WTC11 (cell line): Measurements from ENCODE around the gene MMP28. TPM values are rescaled to one million over a fixed set of nuclear protein-coding genes. Genes with fewer than 3 reads are reported as not detected.
"Not testable (repeated sequence)": the region's sequence is repeated elsewhere in the genome, so short reads cannot be mapped to it uniquely, and the experiment has no call there.

Source experiments
- ATAC-seq: fragments of 200-7000 bp; cut with Tn5 transposase; 2 replicates; pipeline ENCODE4 v1.10.0; 2021; ENCODE audit warnings: mild to moderate bottlenecking, moderate library complexity
- CTCF ChIA-PET: fragments of 300-600 bp; sonication (Branson Sonifier 250); formaldehyde crosslinking; loops from one replicate; lab custom pipeline; 2021; ENCODE audit warnings: antibody characterized with exemption; lab: Charles Lee
- POLR2A ChIA-PET: fragments of 350-600 bp; sonication (Branson Sonifier 250); formaldehyde crosslinking; loops from one replicate; lab custom pipeline; 2021; ENCODE audit warnings: antibody characterized with exemption; lab: Charles Lee
- DNase-seq: peaks from one replicate; pipeline ENCODE4 v3.0.0; 2021; ENCODE audit warnings: low spot score
- H3K27ac Mint-ChIP-seq: 2 replicates; pipeline ENCODE4 v1.8.0; 2021; ENCODE audit warnings: mixed read lengths
- H3K27me3 Mint-ChIP-seq: 2 replicates; pipeline ENCODE4 v1.8.0; 2021; ENCODE audit warnings: low read depth, mild to moderate bottlenecking, moderate library complexity, mixed read lengths
- H3K36me3 Mint-ChIP-seq: 2 replicates; pipeline ENCODE4 v1.8.0; 2021; ENCODE audit warnings: mixed read lengths
- H3K4me1 Mint-ChIP-seq: 2 replicates; pipeline ENCODE4 v1.8.0; 2022; ENCODE audit warnings: mixed read lengths
- H3K4me3 Mint-ChIP-seq: 2 replicates; pipeline ENCODE4 v1.8.0; 2021; ENCODE audit warnings: mild to moderate bottlenecking, moderate library complexity, mixed read lengths
- H3K9me3 Mint-ChIP-seq: 2 replicates; pipeline ENCODE4 v1.8.0; 2021; ENCODE audit warnings: mixed read lengths
- AFF4 ChIP-seq: sonication (generic); formaldehyde crosslinking; IDR thresholded peaks from 2 replicates; pipeline ENCODE4 v1.8.1; 2023; ENCODE audit warnings: mild to moderate bottlenecking, missing genetic modification reagents, borderline replicate concordance
- CBFB ChIP-seq: sonication (generic); formaldehyde crosslinking; IDR thresholded peaks from 2 replicates; pipeline ENCODE4 v1.8.1; 2022; ENCODE audit warnings: mild to moderate bottlenecking, low read depth, missing genetic modification reagents
- CREM ChIP-seq: sonication (generic); formaldehyde crosslinking; IDR thresholded peaks from 2 replicates; pipeline ENCODE4 v1.8.1; 2022; ENCODE audit warnings: mild to moderate bottlenecking, missing genetic modification reagents, moderate library complexity
- E2F4 ChIP-seq: sonication (generic); formaldehyde crosslinking; IDR thresholded peaks from 2 replicates; pipeline ENCODE4 v1.8.1; 2022; ENCODE audit warnings: low read depth, mild to moderate bottlenecking, moderate library complexity, missing genetic modification reagents, borderline replicate concordance
- ESRRA ChIP-seq: sonication (generic); formaldehyde crosslinking; IDR thresholded peaks from 2 replicates; pipeline ENCODE4 v1.8.1; 2022; ENCODE audit warnings: mild to moderate bottlenecking, missing genetic modification reagents, borderline replicate concordance
- FOXJ3 ChIP-seq: sonication (generic); formaldehyde crosslinking; IDR thresholded peaks from 2 replicates; pipeline ENCODE4 v1.9.0; 2021; ENCODE audit warnings: missing genetic modification reagents, mild to moderate bottlenecking, borderline replicate concordance
- FOXP4 ChIP-seq: sonication (generic); formaldehyde crosslinking; IDR thresholded peaks from 2 replicates; pipeline ENCODE4 v1.8.0; 2022; ENCODE audit warnings: mild to moderate bottlenecking, missing genetic modification reagents
- GRHL2 ChIP-seq: fragments of 250-450 bp; sonication (Bioruptor Pico); IDR thresholded peaks from 2 replicates; pipeline ENCODE4 v1.8.0; 2022; ENCODE audit warnings: mild to moderate bottlenecking, moderate library complexity; ENCODE audit not compliant: insufficient replicate concordance, severe bottlenecking
- GTF2I ChIP-seq: fragments of 250-450 bp; sonication (Bioruptor Pico); conservative IDR thresholded peaks from 2 replicates; pipeline ENCODE4 v1.4.0; 2021; ENCODE audit warnings: mild to moderate bottlenecking
- IRF2 ChIP-seq: sonication (generic); formaldehyde crosslinking; IDR thresholded peaks from 2 replicates; pipeline ENCODE4 v1.8.0; 2022; ENCODE audit warnings: low read depth, missing genetic modification reagents, borderline replicate concordance
- MAX ChIP-seq: sonication (generic); formaldehyde crosslinking; IDR thresholded peaks from 2 replicates; pipeline ENCODE4 v1.8.0; 2022; ENCODE audit warnings: mild to moderate bottlenecking, missing genetic modification reagents
- MXD4 ChIP-seq: fragments of 250-450 bp; sonication (Bioruptor Pico); IDR thresholded peaks from 2 replicates; pipeline ENCODE4 v1.8.0; 2021; ENCODE audit warnings: mild to moderate bottlenecking, moderate library complexity, borderline replicate concordance
- NFE2L1 ChIP-seq: sonication (generic); formaldehyde crosslinking; IDR thresholded peaks from 2 replicates; pipeline ENCODE4 v1.8.1; 2023; ENCODE audit warnings: missing genetic modification reagents
- PRRX2 ChIP-seq: fragments of 250-450 bp; sonication (Bioruptor Pico); IDR thresholded peaks from 2 replicates; pipeline ENCODE4 v1.8.0; 2021; ENCODE audit warnings: mild to moderate bottlenecking
- TP53 ChIP-seq: sonication (generic); formaldehyde crosslinking; IDR thresholded peaks from 2 replicates; pipeline ENCODE4 v1.8.1; 2023; ENCODE audit warnings: mild to moderate bottlenecking, missing genetic modification reagents
- USF1 ChIP-seq: sonication (generic); formaldehyde crosslinking; IDR thresholded peaks from 2 replicates; pipeline ENCODE4 v1.8.0; 2022; ENCODE audit warnings: mild to moderate bottlenecking, missing genetic modification reagents
- ZBTB21 ChIP-seq: sonication (generic); formaldehyde crosslinking; IDR thresholded peaks from 2 replicates; pipeline ENCODE4 v1.8.1; 2023; ENCODE audit warnings: mild to moderate bottlenecking, missing genetic modification reagents, borderline replicate concordance
- ZMAT4 ChIP-seq: fragments of 250-450 bp; sonication (Bioruptor Pico); IDR thresholded peaks from 2 replicates; pipeline ENCODE4 v1.9.0; 2021; ENCODE audit warnings: mild to moderate bottlenecking
- ZNF121 ChIP-seq: sonication (generic); formaldehyde crosslinking; IDR thresholded peaks from 2 replicates; pipeline ENCODE4 v1.8.0; 2023; ENCODE audit warnings: missing genetic modification reagents
- ZNF396 ChIP-seq: fragments of 250-450 bp; sonication (Bioruptor Pico); IDR thresholded peaks from 2 replicates; pipeline ENCODE4 v1.8.0; 2021; ENCODE audit warnings: mild to moderate bottlenecking, moderate library complexity, borderline replicate concordance
- ZNF671 ChIP-seq: fragments of 250-450 bp; sonication (Bioruptor Pico); IDR thresholded peaks from 2 replicates; pipeline ENCODE4 v1.8.0; 2021; ENCODE audit warnings: mild to moderate bottlenecking
- total RNA-seq: library from RNA; stranded (reverse); gene quantifications from 3 replicates; pipeline ENCODE4 v1.2.3, GENCODE V29; 2021

Gene MMP28
- total RNA-seq, 1 experiment from 2014 or later = 0.22 TPM

GRCh38 chr17:35752945-35753764 is 42.3 kb downstream of the MMP28 start, which contains the start of gene GAS2L2 (continued):
- TF ChIP-seq MAX (CRISPR knock-in tag) (no peak), NFE2L1 (CRISPR knock-in tag) (no peak), AFF4 (CRISPR knock-in tag) (no peak), TP53 (CRISPR knock-in tag) (no peak), MXD4 (no peak), ZNF396 (CRISPR knock-in tag) (no peak), ZMAT4 (CRISPR knock-in tag) (no peak), CBFB (CRISPR knock-in tag) (no peak), GRHL2 (CRISPR knock-in tag) (no peak), ESRRA (no peak), PRRX2 (CRISPR knock-in tag) (no peak)

GRCh38 chr17:35752471-35752870 is 43.0 kb downstream of the MMP28 start:
- Mint-ChIP-seq H3K27ac (no peak overlapping the region), H3K4me1 (peaks cover 26% of the 10 kb centered on the region), H3K27me3 (peaks cover 36% of the 10 kb centered on the region), H3K36me3 (no peaks in the 10 kb centered on the region), H3K9me3 (no peaks in the 10 kb centered on the region), H3K4me3 (no peak overlapping the region)
- no peak for DNase-seq
- ATAC-seq = no peak
- ChIA-PET CTCF (interaction anchor here (1.0 to 8.3 kb wide), 2 partner anchors 11 to 53 kb away, joined by 3 to 100 read pairs; partner anchors contain the start of gene C17orf50), POLR2A (no interaction called here)
- no peak for TF ChIP-seq FOXP4
- no peak for TF ChIP-seq ZNF671 (CRISPR knock-in tag)
- no peak for TF ChIP-seq FOXJ3 (CRISPR knock-in tag)
- TF ChIP-seq TP53 (CRISPR knock-in tag) = no peak
- no peak for TF ChIP-seq IRF2 (CRISPR knock-in tag)
- TF ChIP-seq GTF2I (CRISPR knock-in tag) = no peak
- no peak for TF ChIP-seq E2F4 (CRISPR knock-in tag)
- no peak for TF ChIP-seq ZBTB21 (CRISPR knock-in tag)
- TF ChIP-seq ZNF121 (CRISPR knock-in tag) = no peak
- no peak for TF ChIP-seq USF1 (CRISPR knock-in tag)
- no peak for TF ChIP-seq CREM

GRCh38 chr17:35751541-35751940 is 43.9 kb downstream of the MMP28 start:
- DNase-seq, H3K4me3 Mint-ChIP-seq, H3K36me3 Mint-ChIP-seq, ATAC-seq, H3K9me3 Mint-ChIP-seq, POLR2A ChIA-PET, H3K27ac Mint-ChIP-seq: not testable (repeated sequence)
- CTCF ChIA-PET = interaction anchor here (0.7 to 8.3 kb wide), 3 partner anchors 12 to 827 kb away, joined by 3 to 100 read pairs (median 3); partner anchors contain the start of gene C17orf50
- H3K4me1 Mint-ChIP-seq = peaks cover 26% of the 10 kb centered on the region
- H3K27me3 Mint-ChIP-seq = peaks cover 36% of the 10 kb centered on the region
